Measurements from ENCODE around the gene SLC6A8. TPM values are rescaled to one million over a fixed set of nuclear protein-coding genes. Genes with fewer than 3 reads are reported as not detected.

SLC6A8 gene
- total RNA-seq, 1 experiment from 2014 or later, result 27.4 TPM

DNA sequence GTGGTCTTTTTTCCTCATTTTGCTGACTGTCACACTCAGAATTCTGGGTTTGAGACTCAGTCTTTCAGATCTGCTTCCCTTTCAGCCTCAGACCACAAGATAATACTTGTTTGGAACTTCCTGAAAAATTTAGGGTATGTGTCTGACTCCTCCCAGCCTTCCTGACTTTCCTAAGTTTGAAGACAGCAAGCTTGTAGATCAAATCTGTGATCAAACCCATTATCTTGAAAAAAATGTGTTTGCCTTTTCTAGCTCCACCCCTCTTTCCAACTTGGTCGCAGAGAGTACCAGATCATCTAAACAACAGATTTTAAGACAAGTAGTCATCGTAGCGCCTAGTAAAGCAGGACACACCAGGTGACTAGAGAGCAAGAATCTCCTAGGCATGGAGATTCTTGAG lies 26.5 kb downstream of the SLC6A8 start:
- no peak for DNase-seq
- Mint-ChIP-seq H3K4me1 (ENCODE audit: low read depth, unreplicated experiment) (no peaks in the 10 kb centered on the region), H3K4me3 (ENCODE audit: low read depth, unreplicated experiment) (no peak overlapping the region), H3K9me3 (ENCODE audit: low read depth, unreplicated experiment) (no peaks in the 10 kb centered on the region), H3K27me3 (ENCODE audit: unreplicated experiment) (no peaks in the 10 kb centered on the region), H3K27ac (ENCODE audit: unreplicated experiment) (no peak overlapping the region), H3K36me3 (ENCODE audit: insufficient read depth, unreplicated experiment) (peaks cover 51% of the 10 kb centered on the region)
- TF ChIP-seq, protein P1, sequence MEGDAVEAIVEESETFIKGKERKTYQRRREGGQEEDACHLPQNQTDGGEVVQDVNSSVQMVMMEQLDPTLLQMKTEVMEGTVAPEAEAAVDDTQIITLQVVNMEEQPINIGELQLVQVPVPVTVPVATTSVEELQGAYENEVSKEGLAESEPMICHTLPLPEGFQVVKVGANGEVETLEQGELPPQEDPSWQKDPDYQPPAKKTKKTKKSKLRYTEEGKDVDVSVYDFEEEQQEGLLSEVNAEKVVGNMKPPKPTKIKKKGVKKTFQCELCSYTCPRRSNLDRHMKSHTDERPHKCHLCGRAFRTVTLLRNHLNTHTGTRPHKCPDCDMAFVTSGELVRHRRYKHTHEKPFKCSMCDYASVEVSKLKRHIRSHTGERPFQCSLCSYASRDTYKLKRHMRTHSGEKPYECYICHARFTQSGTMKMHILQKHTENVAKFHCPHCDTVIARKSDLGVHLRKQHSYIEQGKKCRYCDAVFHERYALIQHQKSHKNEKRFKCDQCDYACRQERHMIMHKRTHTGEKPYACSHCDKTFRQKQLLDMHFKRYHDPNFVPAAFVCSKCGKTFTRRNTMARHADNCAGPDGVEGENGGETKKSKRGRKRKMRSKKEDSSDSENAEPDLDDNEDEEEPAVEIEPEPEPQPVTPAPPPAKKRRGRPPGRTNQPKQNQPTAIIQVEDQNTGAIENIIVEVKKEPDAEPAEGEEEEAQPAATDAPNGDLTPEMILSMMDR (IDR thresholded peaks at IDR 0.05; ENCODE audit: unreplicated experiment), result no peak
- intact Hi-C loops (cut with micrococcal nuclease; ENCODE audit: unreplicated experiment), result no loop called here
- BruUV-seq (replicated peaks), result no TSS peak
- CTCF ChIA-PET, result no interaction called here

DNA sequence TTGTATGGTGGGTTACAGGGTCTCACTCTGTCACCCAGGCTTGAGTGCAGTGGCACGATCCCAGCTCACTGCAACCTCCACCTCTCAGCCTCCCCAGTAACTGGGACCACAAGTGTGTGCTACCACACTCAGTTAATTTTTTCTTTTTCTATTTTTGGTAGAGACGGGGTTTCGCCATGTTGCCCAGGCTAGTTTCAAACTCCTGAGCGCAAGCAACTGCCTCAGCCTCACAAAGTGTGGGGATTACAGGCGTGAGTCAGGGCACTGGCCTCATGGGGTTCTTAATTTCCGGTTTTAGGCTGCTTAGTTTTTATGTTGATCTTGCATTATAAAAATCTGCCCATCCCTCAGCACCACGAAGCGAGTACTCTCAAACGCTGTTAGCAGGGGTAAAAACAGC lies 29.7 kb downstream of the SLC6A8 start:
- Mint-ChIP-seq H3K9me3 (ENCODE audit: low read depth, unreplicated experiment) (no peaks in the 10 kb centered on the region), H3K4me1 (ENCODE audit: low read depth, unreplicated experiment) (peaks cover 7% of the 10 kb centered on the region), H3K4me3 (ENCODE audit: low read depth, unreplicated experiment) (no peak overlapping the region), H3K27me3 (ENCODE audit: unreplicated experiment) (no peaks in the 10 kb centered on the region), H3K27ac (ENCODE audit: unreplicated experiment) (no peak overlapping the region), H3K36me3 (ENCODE audit: insufficient read depth, unreplicated experiment) (peaks cover 51% of the 10 kb centered on the region)
- BruUV-seq (replicated peaks), result no TSS peak
- TF ChIP-seq, protein P1 (IDR thresholded peaks at IDR 0.05; ENCODE audit: unreplicated experiment), result no peak
- CTCF ChIA-PET, result no interaction called here
- DNase-seq, result no peak
- intact Hi-C loops (cut with micrococcal nuclease; ENCODE audit: unreplicated experiment), result no loop called here

DNA sequence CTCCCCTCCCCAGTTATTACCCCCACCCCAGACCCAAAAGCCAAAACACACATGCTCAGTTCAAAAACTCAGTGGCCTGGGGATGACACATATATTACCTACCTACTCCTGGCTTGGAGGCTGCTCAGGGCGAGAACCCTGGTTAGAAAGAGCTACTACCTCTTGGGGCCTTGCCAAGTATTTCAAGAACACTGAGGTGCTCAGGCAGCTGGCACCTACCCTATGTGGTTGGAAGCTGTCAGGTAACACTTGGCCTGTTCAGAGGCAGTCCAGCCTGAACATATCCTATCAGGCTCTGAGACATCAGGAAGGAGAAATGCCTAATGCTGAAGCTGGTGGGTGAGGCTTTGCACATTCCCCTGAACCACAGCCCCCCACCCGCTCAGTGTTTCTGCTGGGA lies 31.5 kb downstream of the SLC6A8 start:
- Mint-ChIP-seq H3K36me3 (ENCODE audit: insufficient read depth, unreplicated experiment) (peaks cover 68% of the 10 kb centered on the region), H3K4me1 (ENCODE audit: low read depth, unreplicated experiment) (peaks cover 10% of the 10 kb centered on the region), H3K27me3 (ENCODE audit: unreplicated experiment) (no peaks in the 10 kb centered on the region), H3K4me3 (ENCODE audit: low read depth, unreplicated experiment) (no peak overlapping the region), H3K27ac (ENCODE audit: unreplicated experiment) (no peak overlapping the region), H3K9me3 (ENCODE audit: low read depth, unreplicated experiment) (no peaks in the 10 kb centered on the region)
- TF ChIP-seq, protein P1 (IDR thresholded peaks at IDR 0.05; ENCODE audit: unreplicated experiment), result no peak
- BruUV-seq (replicated peaks), result no TSS peak
- CTCF ChIA-PET, result no interaction called here
- DNase-seq, result no peak
- intact Hi-C loops (cut with micrococcal nuclease; ENCODE audit: unreplicated experiment), result no loop called here

DNA sequence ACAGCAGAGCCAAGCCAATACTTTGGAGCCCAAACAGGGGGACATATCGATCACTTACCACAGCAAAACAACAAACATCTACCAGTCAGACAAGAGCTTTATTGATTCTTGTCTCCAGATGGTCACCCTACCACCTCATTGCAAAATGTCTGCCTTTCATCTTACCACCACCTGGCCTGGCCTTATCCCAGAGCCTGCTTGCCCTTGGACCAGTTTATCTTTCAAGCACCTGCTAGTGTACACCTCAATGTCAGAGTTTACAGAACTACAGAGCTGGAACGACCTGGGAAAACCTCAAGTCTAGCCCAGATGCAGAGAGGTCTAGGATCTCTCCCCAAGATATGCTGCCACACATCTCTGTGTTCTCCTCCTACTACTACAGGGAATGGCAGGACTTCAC lies 32.0 kb downstream of the SLC6A8 start:
- intact Hi-C loops (cut with micrococcal nuclease; ENCODE audit: unreplicated experiment), result no loop called here
- no TSS peak for BruUV-seq (replicated peaks)
- Mint-ChIP-seq H3K4me3 (ENCODE audit: low read depth, unreplicated experiment) (no peak overlapping the region), H3K36me3 (ENCODE audit: insufficient read depth, unreplicated experiment) (peaks cover 64% of the 10 kb centered on the region), H3K27ac (ENCODE audit: unreplicated experiment) (no peak overlapping the region), H3K4me1 (ENCODE audit: low read depth, unreplicated experiment) (peaks cover 10% of the 10 kb centered on the region), H3K27me3 (ENCODE audit: unreplicated experiment) (no peaks in the 10 kb centered on the region), H3K9me3 (ENCODE audit: low read depth, unreplicated experiment) (no peaks in the 10 kb centered on the region)
- no peak for DNase-seq
- CTCF ChIA-PET, result no interaction called here
- TF ChIP-seq, protein P1 (IDR thresholded peaks at IDR 0.05; ENCODE audit: unreplicated experiment), result no peak

All from Calu3 (cell line).